ENCODE results near the gene XG. TPM values are rescaled to one million over a fixed set of nuclear protein-coding genes. Genes with fewer than 3 reads are reported as not detected.
"Not testable (repeated sequence)": the region's sequence is repeated elsewhere in the genome, so short reads cannot be mapped to it uniquely, and the experiment has no call there.

The XG gene
- total RNA-seq, 1 donor: 4.7 TPM

GRCh38 chrX:2732649-2733048 lies 19.2 kb upstream of the XG start:
- no peak overlapping the region for H3K4me3 ChIP-seq (ENCODE audit: low read depth, low read length)
- TF ChIP-seq CTCF (IDR thresholded peaks at IDR 0.05; ENCODE audit: insufficient read depth, low read depth, low read length): no peak
- no peak for DNase-seq (ENCODE audit: low read depth)

GRCh38 chrX:2733286-2733685 lies 18.6 kb upstream of the XG start:
- no peak overlapping the region for H3K4me3 ChIP-seq (ENCODE audit: low read depth, low read length)
- no peak for TF ChIP-seq CTCF (IDR thresholded peaks at IDR 0.05; ENCODE audit: insufficient read depth, low read depth, low read length)
- DNase-seq (ENCODE audit: low read depth): no peak

- no peak for TF ChIP-seq CTCF (IDR thresholded peaks at IDR 0.05; ENCODE audit: insufficient read depth, low read depth, low read length)
- no peak overlapping the region for H3K4me3 ChIP-seq (ENCODE audit: low read depth, low read length)
These were observed 16.6 kb upstream of the XG start for GRCh38 chrX:2735270-2735669.

GRCh38 chrX:2740672-2741071 lies 11.2 kb upstream of the XG start:
- H3K4me3 ChIP-seq (ENCODE audit: low read depth, low read length): no peak overlapping the region
- DNase-seq (ENCODE audit: low read depth): no peak
- TF ChIP-seq CTCF (IDR thresholded peaks at IDR 0.05; ENCODE audit: insufficient read depth, low read depth, low read length): no peak

More at GRCh38 chrX:2735270-2735669, 16.6 kb upstream of the XG start:
- DNase-seq (ENCODE audit: low read depth): no peak

GRCh38 chrX:2741386-2741785 lies 10.5 kb upstream of the XG start:
- no peak for DNase-seq (ENCODE audit: low read depth)
- H3K4me3 ChIP-seq (ENCODE audit: low read depth, low read length): no peak overlapping the region
- TF ChIP-seq CTCF (IDR thresholded peaks at IDR 0.05; ENCODE audit: insufficient read depth, low read depth, low read length): no peak

- not testable (repeated sequence) for DNase-seq (ENCODE audit: low read depth); H3K4me3 ChIP-seq (ENCODE audit: low read depth, low read length)
These were observed 5.6 kb upstream of the XG start for GRCh38 chrX:2746250-2746649.

- no peak overlapping the region for H3K4me3 ChIP-seq (ENCODE audit: low read depth, low read length)
- DNase-seq (ENCODE audit: low read depth): peak; percentile 60
- no peak for TF ChIP-seq CTCF (IDR thresholded peaks at IDR 0.05; ENCODE audit: insufficient read depth, low read depth, low read length)
These were observed 3.5 kb upstream of the XG start for GRCh38 chrX:2748171-2748814.
